COLO668 (cell line): ENCODE results near the gene OR2A42.
"Not testable (repeated sequence)": the region's sequence is repeated elsewhere in the genome, so short reads cannot be mapped to it uniquely, and the experiment has no call there.

Experiments used
- DNase-seq: peaks from one replicate; lab custom pipeline; 2025; ENCODE audit not compliant: unreplicated experiment; lab: John Stamatoyannopoulos, UW

OR2A42 gene, protein sequence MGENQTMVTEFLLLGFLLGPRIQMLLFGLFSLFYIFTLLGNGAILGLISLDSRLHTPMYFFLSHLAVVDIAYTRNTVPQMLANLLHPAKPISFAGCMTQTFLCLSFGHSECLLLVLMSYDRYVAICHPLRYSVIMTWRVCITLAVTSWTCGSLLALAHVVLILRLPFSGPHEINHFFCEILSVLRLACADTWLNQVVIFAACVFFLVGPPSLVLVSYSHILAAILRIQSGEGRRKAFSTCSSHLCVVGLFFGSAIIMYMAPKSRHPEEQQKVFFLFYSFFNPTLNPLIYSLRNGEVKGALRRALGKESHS

DNA sequence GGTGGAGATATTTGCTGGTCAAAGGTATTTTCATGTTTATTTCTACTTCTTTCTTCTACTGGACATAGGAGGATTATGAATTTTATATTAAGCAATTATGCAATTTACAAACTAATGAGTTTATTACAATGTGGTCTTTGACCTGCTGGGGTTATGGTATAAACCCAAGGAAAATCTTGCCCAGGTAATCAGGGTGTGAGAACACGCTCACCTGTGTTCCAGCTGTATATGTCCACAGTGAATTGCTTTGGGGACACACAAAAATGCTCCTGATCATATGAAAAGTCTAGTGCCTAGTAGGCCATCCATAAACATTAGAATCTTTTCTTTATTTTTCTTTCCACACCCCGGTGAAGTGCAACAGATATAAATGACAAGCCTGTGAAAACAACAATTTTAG is at the start of gene OR2A42:
Gene OR2A42 (minus strand): TSS at position 241 of the 400 bp plus-strand sequence. CDS start 6,762 bp downstream, outside the sequence.
- not testable (repeated sequence) for DNase-seq

DNA sequence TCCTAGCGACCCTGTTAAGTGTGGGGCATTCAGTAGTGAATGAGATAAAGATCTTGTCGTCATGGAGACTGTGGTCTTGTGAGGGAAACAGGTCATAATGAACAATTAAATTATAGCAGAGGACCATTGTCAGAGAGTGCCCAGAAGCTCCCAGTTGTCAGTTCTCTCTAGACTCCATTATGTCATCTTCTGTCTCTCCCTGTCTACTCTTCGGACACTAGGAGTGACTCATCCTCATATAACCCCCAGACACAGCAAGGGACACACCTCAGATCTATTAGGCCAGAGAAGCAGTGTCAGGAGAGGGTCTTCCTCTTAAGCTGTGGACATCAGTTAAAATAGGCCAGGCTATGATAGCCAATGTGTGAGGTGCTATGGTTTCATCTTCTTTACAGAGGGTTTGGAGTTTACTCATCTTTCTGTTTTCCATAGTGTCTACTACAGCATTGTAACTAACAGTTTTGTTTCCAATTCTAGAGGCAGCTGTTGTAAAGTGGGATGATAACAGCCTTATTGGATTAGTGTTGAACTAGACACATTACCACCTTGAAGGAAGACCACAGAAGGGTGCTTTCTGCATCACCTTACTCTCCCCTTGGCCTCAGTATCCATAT is 47.9 kb upstream of the OR2A42 start:
- not testable (repeated sequence) for DNase-seq

DNA sequence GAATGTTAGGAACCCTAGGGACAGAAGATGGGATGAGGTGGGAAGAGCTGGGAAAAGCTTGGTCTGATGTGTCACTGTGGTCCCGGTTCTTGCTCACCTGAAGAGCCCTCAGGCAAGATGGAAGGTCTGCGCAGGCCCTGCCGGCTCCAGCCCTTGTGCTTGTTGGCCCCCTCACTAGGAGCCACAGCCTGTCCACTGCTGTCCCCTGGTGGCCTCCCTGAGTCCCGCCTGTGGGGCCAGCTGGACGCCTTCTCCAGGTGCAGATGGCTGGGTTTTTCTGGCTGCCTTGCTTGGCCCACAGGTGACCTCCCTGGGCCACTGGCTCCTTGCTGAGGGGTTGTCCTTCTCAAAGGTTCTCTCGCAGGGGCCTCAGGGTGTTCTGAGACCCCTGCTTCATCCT is 44.3 kb upstream of the OR2A42 start:
- DNase-seq: not testable (repeated sequence)

DNA sequence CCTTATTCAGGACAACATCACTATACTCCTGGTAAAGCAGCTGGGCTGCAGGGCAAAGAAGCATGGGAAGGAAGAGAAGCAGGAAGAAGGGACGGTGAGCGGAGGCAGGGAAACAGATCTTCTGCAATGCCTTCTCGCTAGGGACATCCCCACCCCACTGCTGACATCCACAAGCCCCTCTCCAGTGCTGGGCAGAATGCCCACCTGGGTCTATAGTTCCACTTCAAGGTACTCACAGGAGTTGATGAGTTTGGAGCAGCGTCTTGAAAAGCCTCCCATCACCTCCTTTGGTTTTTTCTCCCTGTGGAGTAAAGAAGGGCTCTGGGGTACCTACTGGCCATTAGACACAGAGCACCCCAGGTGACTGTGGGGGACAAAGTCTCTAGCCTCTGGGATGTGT is 43.1 kb upstream of the OR2A42 start:
- not testable (repeated sequence) for DNase-seq

DNA sequence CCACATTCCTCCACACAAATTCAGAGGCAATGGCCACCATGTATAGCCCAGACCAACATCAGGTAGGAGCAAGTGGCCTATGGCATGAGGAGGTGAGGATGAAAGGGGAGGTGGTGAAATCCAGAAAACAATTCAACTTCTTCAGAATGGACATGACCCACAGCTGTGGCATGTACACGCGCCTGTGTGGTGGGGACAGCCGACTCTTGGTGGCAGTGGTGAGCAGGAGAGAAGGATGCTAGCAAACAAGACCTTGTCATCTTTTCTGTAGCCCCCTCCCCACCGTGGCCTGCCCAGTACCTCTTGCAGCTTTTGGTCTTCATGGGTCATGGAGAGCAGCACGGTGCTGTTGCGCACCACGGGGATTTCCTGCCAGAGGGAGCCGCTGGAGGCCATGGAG is 42.6 kb upstream of the OR2A42 start:
- DNase-seq: not testable (repeated sequence)

DNA sequence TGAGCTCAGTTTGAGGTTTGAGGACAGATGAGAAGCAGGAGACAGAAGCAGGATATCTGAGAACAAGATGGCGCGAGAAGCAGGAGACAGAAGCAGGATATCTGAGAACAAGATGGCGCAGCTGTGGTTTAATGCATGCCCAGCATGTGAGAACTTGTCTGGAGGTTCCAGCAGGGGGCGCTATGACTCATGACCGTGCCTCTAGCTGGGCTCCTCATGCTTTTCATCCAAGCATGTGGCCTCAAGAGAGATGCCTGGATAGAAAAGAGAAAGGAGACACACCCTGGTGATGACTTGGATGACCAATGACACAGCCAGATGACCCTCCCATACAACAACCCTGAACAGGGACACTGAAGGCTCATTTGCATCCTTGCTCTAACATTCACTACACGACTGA is 40.6 kb upstream of the OR2A42 start:
- not testable (repeated sequence) for DNase-seq

DNA sequence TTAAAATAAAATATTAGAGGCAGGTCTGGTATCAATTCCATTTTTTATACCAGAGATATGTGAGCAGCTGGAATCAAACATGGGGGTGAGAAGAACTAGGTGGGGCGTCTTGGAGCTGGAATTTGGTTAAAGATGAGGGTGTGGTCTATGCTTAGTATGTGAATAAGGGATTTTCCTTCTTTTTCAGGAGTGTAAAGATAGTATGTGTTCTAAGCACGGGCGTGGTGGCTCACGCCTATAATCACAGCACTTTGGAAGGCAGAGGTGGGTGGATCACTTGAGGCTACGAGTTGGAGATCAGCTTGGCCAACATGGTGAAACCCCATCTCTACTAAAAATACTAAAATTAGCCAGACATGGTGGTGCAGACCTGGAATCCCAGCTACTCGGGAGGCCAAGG is 35.9 kb upstream of the OR2A42 start:
- not testable (repeated sequence) for DNase-seq

DNA sequence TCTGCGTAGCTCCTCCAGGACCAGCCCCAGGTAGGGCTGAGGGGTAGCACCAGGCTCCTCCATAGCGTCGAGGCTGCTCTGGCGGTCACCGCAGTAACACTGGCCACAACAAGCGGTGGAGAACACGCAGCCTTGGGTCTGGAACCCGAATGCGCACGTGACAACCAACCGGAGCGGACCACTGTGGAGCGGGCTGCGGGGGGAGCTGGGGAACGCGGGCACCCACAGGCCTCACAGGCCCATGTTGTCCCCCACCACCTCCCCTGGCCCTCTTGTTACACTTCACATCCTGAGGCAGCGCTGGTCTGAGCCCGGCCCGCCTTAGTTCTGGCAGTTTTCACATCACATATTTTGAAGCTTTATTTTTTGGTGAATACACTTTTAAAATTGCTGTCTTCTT is 29.8 kb upstream of the OR2A42 start, which contains the start of gene CTAGE8:
Gene CTAGE8 (minus strand): TSS at position 101 of the 400 bp plus-strand sequence. CDS start 38 bp downstream, at position 63.
- not testable (repeated sequence) for DNase-seq

DNA sequence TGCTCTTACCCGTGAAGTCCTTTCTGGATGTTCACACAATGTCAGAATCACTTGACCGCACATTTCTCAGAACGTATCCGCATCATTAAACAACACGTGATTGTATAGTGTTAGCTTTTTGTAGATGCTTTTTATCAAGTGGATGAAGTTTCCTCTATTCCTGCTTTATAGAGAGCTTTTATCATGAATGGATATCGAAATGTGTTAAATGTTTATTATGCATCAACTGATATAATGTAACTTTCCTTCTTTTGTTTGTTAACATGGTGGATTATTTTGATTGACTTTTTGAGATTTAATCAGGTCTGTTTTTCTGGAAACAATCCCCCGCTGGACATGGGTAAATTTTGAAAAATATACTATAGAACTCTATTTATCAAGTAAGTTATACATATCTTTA is 25.3 kb upstream of the OR2A42 start, which contains the start of gene OR2A7:
Gene OR2A7 (minus strand): TSS at position 101 of the 400 bp plus-strand sequence. CDS start 5,164 bp downstream, outside the sequence.
- DNase-seq: not testable (repeated sequence)

DNA sequence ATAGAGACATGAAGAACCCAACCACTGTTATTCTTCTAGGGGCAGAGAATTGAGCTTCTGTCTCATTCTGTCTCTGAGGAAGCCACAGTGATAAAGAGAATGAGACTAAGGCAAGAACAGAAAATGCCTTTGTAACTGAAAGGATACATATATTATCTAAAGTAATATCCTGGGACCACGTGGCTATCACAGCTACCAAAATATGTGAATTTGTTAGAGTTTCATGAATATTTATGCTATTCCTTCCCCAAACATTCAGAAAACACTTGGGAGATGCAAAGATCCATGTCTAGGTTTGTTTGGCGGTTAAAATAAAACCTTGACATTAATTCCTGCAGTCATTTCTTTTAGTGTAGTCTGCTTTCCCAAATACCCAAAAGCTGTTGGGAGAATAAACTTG is 22.7 kb upstream of the OR2A42 start:
- not testable (repeated sequence) for DNase-seq

DNA sequence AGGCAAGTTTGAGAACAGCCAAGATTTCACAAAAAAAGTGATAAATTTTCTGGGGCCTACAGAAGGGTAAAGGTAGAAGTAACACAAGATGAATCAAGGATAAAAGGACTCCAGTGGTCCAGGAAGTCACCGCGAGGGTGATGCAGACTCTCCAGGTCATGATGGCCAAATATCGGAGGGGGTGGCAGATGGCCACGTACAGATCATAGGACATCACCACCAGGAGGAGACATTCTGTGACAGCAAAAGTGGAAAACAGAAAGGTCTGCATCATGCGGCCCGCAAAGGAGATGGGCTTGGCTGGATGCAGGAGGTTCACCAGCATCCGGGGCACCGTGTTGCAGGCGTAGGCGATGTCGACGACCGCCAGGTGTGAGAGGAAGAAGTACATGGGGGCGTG is 19.7 kb upstream of the OR2A42 start:
- not testable (repeated sequence) for DNase-seq

DNA sequence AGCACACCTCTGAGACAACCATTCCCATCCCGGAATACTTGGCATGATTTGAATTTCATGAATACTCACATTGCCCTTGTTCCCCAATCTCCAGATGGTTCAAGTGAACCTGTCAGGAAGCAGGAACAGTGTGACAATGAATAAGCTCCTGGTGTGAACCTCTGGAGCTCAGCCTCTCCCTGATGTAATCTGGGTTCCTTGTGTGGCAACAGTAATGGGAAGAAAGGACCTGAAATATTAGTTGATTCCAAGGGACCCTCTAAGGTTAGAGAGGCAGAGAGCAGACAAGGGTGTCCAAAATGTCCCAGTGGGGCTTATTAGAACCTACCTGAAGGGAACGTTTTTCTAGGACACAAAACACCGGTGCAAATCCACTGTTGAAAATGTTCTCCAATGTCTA is 16.7 kb upstream of the OR2A42 start:
- DNase-seq: no peak

DNA sequence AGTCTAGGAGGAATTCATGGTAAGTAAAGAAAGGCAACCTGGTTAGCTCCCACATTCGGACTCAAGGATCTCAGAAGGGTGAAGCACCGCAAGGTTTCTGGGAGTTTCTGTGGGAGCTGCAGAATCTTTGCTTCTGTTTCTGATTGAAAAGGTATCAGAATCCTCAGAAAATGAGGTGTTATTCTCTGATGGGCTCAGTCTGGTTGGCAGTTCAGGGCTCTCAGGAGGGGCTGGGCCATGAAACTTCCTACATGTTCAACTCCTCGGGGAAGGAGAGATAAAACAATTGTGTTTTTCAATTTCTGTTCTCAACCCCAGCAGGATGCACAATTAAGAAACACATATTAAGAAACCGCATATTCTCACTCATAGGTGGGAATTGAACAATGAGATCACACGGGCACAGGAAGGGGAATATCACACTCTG is 16.1 kb upstream of the OR2A42 start:
- DNase-seq: no peak

DNA sequence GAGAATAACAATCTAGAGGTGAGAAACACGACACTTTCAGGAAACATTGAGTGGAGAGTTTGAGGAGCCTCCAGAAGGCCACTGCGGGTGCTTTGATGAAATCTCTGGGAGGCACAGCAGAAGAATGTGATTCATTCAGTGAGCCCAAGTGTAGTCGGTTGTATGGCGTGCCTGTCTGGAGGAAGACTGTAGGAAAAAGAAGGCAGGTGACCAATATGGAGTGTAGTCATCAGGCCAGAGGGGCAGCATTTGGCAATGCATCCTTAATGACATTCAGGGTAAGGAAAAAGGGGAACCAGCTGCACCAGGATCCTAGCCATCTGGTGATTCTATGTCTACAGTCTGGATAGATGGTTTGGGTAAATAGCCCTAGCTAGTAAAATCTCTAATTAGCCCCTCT is 12.9 kb upstream of the OR2A42 start:
- not testable (repeated sequence) for DNase-seq

DNA sequence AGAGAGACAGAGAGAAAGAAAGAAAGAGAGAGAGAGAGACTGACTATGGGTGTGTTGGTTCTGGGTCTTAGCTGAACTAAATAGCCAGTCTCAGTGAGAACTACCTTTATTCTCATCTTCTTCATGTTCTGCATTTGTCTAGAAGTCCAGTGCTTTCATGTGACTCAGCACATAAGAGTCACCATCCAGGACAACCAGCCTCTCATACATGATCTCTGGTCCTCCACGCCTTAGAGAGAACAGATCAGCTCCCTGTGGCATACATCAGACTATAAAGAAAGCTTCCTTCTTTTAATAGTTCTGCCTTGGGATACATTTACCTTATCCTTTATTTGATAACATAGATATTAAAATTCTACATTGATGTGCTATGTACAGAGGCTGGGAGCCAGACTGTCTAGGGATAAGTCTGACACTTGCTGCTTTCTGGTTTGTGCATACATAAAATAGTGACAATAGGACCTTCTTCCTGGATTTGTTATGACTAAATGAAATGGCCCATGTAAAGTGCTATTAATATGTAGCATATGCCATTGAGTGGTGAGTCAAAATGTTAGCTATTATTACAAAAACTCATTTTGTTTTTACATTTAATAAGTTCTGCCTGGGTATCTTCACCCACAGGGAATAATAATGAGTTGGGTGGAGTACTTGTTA is 8.4 kb upstream of the OR2A42 start:
- DNase-seq: not testable (repeated sequence)

DNA sequence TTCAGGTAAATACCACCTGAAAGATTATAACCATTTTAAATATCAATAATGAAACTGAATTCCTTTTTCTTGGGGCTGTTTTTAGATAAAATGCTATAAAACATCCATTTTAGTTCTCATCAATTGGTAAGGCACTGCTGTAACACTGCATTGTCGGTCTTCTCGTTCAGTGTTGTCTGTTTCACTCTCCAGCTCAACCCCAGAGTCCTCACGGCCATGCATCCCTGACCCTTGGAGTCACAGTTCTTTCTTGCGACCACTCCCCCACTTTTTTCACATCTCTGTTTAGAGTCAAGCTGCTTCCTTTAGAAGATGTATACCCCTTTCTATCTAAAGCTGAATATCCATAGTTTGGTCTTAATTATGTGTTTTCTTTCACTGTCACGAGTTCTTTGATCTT is 7.6 kb upstream of the OR2A42 start:
- DNase-seq: not testable (repeated sequence)

DNA sequence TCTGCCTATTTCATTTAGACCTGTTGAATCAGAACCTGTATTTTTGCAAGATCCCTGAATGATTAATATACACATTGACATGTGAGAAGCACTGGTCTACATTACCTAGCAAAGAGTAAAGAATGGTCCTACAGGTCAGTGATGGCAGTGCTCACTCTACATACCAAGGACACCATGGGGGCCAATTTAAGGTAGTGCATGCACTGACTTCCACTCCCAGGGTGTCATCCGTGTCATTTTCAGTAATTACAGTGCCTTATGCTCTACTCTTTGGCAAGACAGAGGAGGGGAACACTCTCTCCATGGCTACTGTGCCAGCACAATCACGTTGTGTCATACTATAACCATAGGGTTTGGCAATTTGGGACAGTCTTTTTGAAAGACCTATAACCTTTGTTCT is 6.0 kb upstream of the OR2A42 start:
- DNase-seq: not testable (repeated sequence)

DNA sequence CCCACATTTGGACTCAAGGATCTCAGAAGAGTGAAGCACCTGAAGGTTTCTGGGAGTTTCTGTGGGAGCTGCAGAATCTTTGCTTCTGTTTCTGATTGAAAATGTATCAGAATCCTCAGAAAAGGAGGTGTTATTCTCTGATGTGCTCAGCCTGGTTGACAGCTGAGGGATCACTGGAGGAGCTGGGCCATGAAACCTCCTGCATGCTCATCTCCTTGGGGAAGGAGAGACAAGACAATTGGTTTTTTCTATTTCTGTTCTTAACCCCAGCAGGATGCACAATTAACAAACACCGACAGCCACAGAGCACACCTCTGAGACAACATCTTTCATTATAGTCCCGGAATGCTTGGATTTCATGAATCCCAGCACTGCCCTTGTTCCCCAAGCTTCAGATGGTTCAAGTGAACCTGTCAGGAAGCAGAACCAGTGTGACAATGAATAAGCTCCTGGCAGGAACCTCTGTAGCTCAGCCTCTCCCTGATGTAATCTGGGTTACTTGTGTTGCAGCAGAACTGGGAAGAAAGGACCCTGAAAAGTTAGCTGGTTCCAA is 799 bp downstream of the OR2A42 start:
- DNase-seq: not testable (repeated sequence)

DNA sequence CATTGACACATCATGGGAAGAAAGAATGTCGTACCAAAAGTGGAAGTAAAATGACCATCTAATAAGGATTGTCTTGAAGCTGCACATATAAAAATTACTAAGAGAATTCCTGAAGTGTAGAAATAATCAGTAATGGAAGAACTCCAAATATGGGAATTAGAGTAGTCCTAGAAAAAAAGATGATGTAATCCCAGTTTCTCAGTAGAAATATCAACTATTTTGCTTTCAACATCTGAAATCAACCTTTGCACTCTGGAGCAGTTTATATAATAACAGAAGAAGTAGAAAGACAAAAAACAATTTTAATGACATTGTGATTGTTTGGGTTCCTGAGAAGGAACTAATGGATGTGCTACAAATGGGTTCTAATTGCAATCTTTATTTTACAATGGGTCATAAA is 6.4 kb downstream of the OR2A42 start:
- DNase-seq: not testable (repeated sequence)

DNA sequence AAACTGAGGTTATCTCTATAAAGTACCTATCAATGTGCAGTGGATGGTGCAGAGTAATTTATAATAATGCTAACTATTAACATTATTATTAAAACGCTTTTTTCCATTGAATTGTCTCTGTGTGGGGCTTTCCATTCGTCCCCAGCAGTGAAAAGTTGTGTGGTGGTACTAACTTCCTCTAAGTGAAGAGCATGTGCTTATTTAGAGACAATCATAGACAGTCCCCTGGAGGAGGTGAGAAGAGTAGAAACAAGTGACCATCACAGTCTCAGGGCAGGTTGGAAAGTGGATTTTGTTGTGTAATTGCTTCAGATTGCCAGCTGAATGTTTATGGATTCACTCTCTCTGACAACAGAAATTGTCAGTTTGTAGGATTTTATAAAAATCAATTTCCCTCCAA is 8.4 kb downstream of the OR2A42 start:
- DNase-seq: not testable (repeated sequence)

DNA sequence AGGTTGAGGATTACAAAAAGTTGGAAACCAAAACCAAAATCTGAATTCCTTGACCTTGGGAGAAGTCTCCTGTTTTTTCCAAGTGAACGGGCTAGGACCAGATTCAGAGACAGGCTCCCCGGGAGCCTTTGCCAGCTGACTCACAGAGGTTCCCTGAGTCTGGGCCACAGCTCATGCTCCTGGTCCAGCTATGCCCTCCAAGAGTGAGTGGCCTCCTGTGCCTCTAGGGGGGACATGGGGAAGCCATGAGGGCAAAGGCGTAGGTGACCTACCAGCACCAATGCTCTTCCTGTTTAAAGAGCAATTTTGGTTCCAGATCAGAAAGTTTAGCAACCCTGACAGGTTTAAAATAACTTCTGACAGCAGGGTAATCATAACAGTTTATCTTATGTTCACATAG is 10.6 kb downstream of the OR2A42 start:
- DNase-seq: not testable (repeated sequence)
